Neural progenitor cell (in vitro differentiated cells): Measurements from ENCODE around the gene GATA2. TPM values are rescaled to one million over a fixed set of nuclear protein-coding genes. Genes with fewer than 3 reads are reported as not detected.

Source experiments
- DNase-seq: peaks from one replicate; pipeline ENCODE4 v3.0.0-alpha.2; 2016; ENCODE audit warnings: low spot score
- H2AFZ ChIP-seq: fragments of 200-600 bp; sonication (generic); replicated peaks from 2 replicates; pipeline ENCODE4 v1.6.1; 2016; ENCODE audit warnings: antibody characterized with exemption
- H3F3A ChIP-seq: fragments of 200-600 bp; sonication (generic); 2 replicates; pipeline ENCODE4 v1.6.1; 2016; ENCODE audit warnings: antibody characterized with exemption, low read depth
- H3K27ac ChIP-seq: fragments of 200-600 bp; sonication (generic); 2 replicates; pipeline ENCODE4 v1.5.1; 2016; ENCODE audit warnings: mild to moderate bottlenecking
- H3K27me3 ChIP-seq: fragments of 200-600 bp; sonication (generic); 2 replicates; pipeline ENCODE4 v1.6.1; 2016; ENCODE audit warnings: mild to moderate bottlenecking, moderate library complexity
- H3K36me3 ChIP-seq: fragments of 200-600 bp; sonication (generic); 2 replicates; pipeline ENCODE4 v1.5.1; 2016
- H3K4me1 ChIP-seq: fragments of 200-600 bp; sonication (generic); 2 replicates; pipeline ENCODE4 v1.6.1; 2016; ENCODE audit warnings: mixed run types
- H3K4me2 ChIP-seq: fragments of 200-600 bp; sonication (generic); 2 replicates; pipeline ENCODE4 v1.6.1; 2016
- H3K4me3 ChIP-seq: fragments of 200-600 bp; sonication (generic); 2 replicates; pipeline ENCODE4 v1.5.1; 2016
- H3K79me2 ChIP-seq: fragments of 200-600 bp; sonication (generic); 2 replicates; pipeline ENCODE4 v1.6.1; 2016; ENCODE audit warnings: low read depth
- H3K9ac ChIP-seq: fragments of 200-600 bp; sonication (generic); 2 replicates; pipeline ENCODE4 v1.6.1; 2016
- H3K9me3 ChIP-seq: fragments of 200-600 bp; sonication (generic); 2 replicates; pipeline ENCODE4 v1.5.1; 2016; ENCODE audit warnings: low read depth
- H4K20me1 ChIP-seq: fragments of 200-600 bp; sonication (generic); 2 replicates; pipeline ENCODE4 v1.6.1; 2016; ENCODE audit warnings: low read depth
- H3K27ac Mint-ChIP-seq: 3 replicates; pipeline ENCODE4 v1.8.0; 2021; ENCODE audit warnings: mixed read lengths
- H3K27me3 Mint-ChIP-seq: 2 replicates; pipeline ENCODE4 v1.8.0; 2022; ENCODE audit warnings: low read depth, mild to moderate bottlenecking, inconsistent platforms, moderate library complexity, mixed read lengths; ENCODE audit not compliant: insufficient read depth
- H3K36me3 Mint-ChIP-seq: 3 replicates; pipeline ENCODE4 v1.8.0; 2021; ENCODE audit warnings: mixed read lengths
- H3K4me1 Mint-ChIP-seq: 3 replicates; pipeline ENCODE4 v1.8.0; 2021; ENCODE audit warnings: mixed read lengths
- H3K4me3 Mint-ChIP-seq: 3 replicates; pipeline ENCODE4 v1.8.0; 2021; ENCODE audit warnings: mild to moderate bottlenecking, moderate library complexity, mixed read lengths
- H3K9me3 Mint-ChIP-seq: 3 replicates; pipeline ENCODE4 v1.8.0; 2020; ENCODE audit warnings: mixed read lengths
- EZH2 ChIP-seq: fragments of 200-600 bp; sonication (generic); IDR thresholded peaks from 2 replicates; pipeline ENCODE4 v1.6.1; 2017; ENCODE audit warnings: antibody characterized with exemption, mild to moderate bottlenecking, moderate library complexity
- EZH2phosphoT487 ChIP-seq: fragments of 200-600 bp; sonication (generic); IDR thresholded peaks from 2 replicates; pipeline ENCODE4 v1.6.1; 2017; ENCODE audit warnings: antibody characterized with exemption
- total RNA-seq: library from RNA; depleted of rRNA; stranded (reverse); fragments of >200 nt; gene quantifications from 2 replicates; pipeline ENCODE4 v1.2.3, GENCODE V29; 2015; ENCODE audit warnings: low replicate concordance
- TF ChIP-seq, protein P1 (sequence below): fragments of 200-600 bp; sonication (generic); IDR thresholded peaks from 2 replicates; pipeline ENCODE4 v1.5.1; 2017; ENCODE audit warnings: antibody characterized with exemption, mild to moderate bottlenecking

Gene GATA2
- total RNA-seq, 1 donor from 2014 or later = not detected

DNA sequence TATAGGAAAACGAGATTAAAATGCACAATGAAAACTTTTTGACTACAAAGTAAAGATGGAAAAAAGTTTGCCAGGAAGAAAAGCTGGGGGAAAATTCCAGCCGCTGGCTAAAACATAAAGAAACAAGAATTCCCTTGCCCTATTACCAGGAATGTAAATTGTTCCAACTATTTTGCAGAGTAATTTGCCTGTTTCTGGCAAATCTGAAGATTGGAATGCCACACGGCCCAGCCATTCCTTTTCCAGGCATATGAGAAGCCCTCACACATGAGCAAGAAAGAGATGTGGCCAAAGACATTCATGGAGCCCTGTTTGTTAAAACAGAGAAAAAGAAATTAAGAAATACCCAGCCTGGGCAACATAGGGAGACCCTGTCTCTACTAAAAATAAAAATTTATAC lies 8.4 kb upstream of the GATA2 start:
- Mint-ChIP-seq H3K27ac (no peak overlapping the region), H3K27me3 (peaks cover 32% of the 10 kb centered on the region), H3K4me1 (peaks cover 15% of the 10 kb centered on the region), H3K9me3 (peaks cover 7% of the 10 kb centered on the region), H3K4me3 (no peak overlapping the region), H3K36me3 (no peaks in the 10 kb centered on the region)
- H3K27me3 ChIP-seq = peaks cover 65% of the 10 kb centered on the region
- no peaks in the 10 kb centered on the region for H3K9me3 ChIP-seq
- peaks cover 8% of the 10 kb centered on the region for H3K4me1 ChIP-seq
- no peaks in the 10 kb centered on the region for H3K79me2 ChIP-seq
- H3K36me3 ChIP-seq = no peaks in the 10 kb centered on the region
- TF ChIP-seq EZH2phosphoT487 (no peak), EZH2 (no peak)
- TF ChIP-seq, protein P1, sequence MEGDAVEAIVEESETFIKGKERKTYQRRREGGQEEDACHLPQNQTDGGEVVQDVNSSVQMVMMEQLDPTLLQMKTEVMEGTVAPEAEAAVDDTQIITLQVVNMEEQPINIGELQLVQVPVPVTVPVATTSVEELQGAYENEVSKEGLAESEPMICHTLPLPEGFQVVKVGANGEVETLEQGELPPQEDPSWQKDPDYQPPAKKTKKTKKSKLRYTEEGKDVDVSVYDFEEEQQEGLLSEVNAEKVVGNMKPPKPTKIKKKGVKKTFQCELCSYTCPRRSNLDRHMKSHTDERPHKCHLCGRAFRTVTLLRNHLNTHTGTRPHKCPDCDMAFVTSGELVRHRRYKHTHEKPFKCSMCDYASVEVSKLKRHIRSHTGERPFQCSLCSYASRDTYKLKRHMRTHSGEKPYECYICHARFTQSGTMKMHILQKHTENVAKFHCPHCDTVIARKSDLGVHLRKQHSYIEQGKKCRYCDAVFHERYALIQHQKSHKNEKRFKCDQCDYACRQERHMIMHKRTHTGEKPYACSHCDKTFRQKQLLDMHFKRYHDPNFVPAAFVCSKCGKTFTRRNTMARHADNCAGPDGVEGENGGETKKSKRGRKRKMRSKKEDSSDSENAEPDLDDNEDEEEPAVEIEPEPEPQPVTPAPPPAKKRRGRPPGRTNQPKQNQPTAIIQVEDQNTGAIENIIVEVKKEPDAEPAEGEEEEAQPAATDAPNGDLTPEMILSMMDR = no peak
- no peak overlapping the region for H3K9ac ChIP-seq
- no peak overlapping the region for H2AFZ ChIP-seq
- peaks cover 4% of the 10 kb centered on the region for H3F3A ChIP-seq
- H3K27ac ChIP-seq = no peak overlapping the region
- no peak overlapping the region for H3K4me2 ChIP-seq
- no peak overlapping the region for H3K4me3 ChIP-seq
- peaks cover 7% of the 10 kb centered on the region for H4K20me1 ChIP-seq
- no peak for DNase-seq

DNA sequence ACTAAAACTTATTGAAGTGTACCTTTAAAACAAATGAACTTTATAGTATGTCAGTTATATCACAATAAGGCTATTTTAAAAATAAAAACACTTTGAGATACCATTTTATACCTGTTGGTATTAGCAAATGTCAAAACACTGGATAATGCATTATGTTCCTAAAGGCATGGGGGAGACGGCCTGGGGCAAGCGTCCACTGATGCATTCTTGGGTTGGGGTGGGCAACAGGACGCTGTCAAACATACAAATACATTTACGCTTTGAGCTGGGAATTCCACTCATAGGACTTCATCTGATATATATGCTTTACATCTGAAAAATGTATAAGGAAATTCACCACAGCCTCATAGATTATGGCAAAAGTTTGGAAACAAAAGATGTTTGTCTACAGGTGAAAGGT lies 7.6 kb upstream of the GATA2 start:
- H3K4me2 ChIP-seq = no peak overlapping the region
- no peaks in the 10 kb centered on the region for H3K36me3 ChIP-seq
- Mint-ChIP-seq H3K4me1 (peaks cover 18% of the 10 kb centered on the region), H3K4me3 (no peak overlapping the region), H3K27ac (no peak overlapping the region), H3K9me3 (peaks cover 4% of the 10 kb centered on the region), H3K36me3 (no peaks in the 10 kb centered on the region), H3K27me3 (peaks cover 38% of the 10 kb centered on the region)
- H2AFZ ChIP-seq = no peak overlapping the region
- no peak overlapping the region for H3K27ac ChIP-seq
- H3K9me3 ChIP-seq = no peaks in the 10 kb centered on the region
- no peak overlapping the region for H3K9ac ChIP-seq
- peaks cover 15% of the 10 kb centered on the region for H4K20me1 ChIP-seq
- TF ChIP-seq EZH2 = no peak
- TF ChIP-seq EZH2phosphoT487 = no peak
- TF ChIP-seq, protein P1 = no peak
- DNase-seq = no peak
- peaks cover 9% of the 10 kb centered on the region for H3F3A ChIP-seq
- no peak overlapping the region for H3K4me3 ChIP-seq
- no peaks in the 10 kb centered on the region for H3K79me2 ChIP-seq
- H3K27me3 ChIP-seq = peaks cover 74% of the 10 kb centered on the region
- peaks cover 8% of the 10 kb centered on the region for H3K4me1 ChIP-seq

DNA sequence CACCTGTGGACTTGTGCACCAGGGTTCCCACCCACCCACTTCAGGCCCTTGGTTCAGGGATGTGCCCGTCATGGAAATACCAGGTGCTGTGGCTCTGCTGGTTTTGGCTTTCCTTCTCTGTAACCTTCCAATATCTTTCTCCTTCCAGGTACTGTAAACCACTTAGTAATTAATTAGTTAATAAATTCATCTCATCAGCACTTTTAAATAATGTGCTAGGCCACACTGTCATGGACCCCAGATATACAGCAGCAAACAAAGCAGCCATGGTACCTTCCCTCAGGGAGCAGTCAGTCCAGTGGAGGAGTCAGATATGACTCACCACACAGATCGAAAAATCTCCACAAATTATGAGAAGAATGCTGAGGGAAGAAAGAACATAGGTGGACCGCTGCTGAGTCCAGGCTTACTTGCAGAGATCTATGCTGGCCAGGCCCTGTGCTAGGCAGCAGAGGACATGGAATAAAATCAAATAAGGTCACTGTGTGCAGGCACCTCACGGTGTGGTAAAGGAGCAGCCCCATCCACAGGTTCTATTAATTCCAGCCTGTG lies 6.8 kb upstream of the GATA2 start:
- no peak overlapping the region for H3K27ac ChIP-seq

More for the DNA sequence above, 6.8 kb upstream of the GATA2 start:
- peak overlapping the region; percentile 46 for H3K4me3 Mint-ChIP-seq
- Histone ChIP-seq H3K27me3 (peaks cover 82% of the 10 kb centered on the region), H3K4me3 (no peak overlapping the region), H3K4me1 (peaks cover 8% of the 10 kb centered on the region), H2AFZ (no peak overlapping the region), H3K9ac (no peak overlapping the region), H3K79me2 (no peaks in the 10 kb centered on the region), H3K9me3 (no peaks in the 10 kb centered on the region), H3F3A (peaks cover 9% of the 10 kb centered on the region), H3K4me2 (no peak overlapping the region), H3K36me3 (no peaks in the 10 kb centered on the region), H4K20me1 (peaks cover 22% of the 10 kb centered on the region)
- no peak overlapping the region for H3K27ac Mint-ChIP-seq
- H3K4me1 Mint-ChIP-seq = peaks cover 18% of the 10 kb centered on the region
- H3K27me3 Mint-ChIP-seq = peaks cover 45% of the 10 kb centered on the region
- TF ChIP-seq, protein P1 = no peak
- DNase-seq = no peak
- H3K9me3 Mint-ChIP-seq = peaks cover 4% of the 10 kb centered on the region
- no peaks in the 10 kb centered on the region for H3K36me3 Mint-ChIP-seq
